Chondrocyte (in vitro differentiated cells): Measurements from ENCODE around the gene SLBP. TPM values are rescaled to one million over a fixed set of nuclear protein-coding genes. Genes with fewer than 3 reads are reported as not detected.

ENCODE experiments used
- DNase-seq: peaks from one replicate; pipeline ENCODE4 v3.0.0; 2021; ENCODE audit warnings: mixed read lengths, low spot score
- H3K27ac Mint-ChIP-seq: one replicate; pipeline ENCODE4 v1.8.0; 2021; ENCODE audit warnings: mild to moderate bottlenecking, moderate library complexity, mixed read lengths; ENCODE audit not compliant: unreplicated experiment
- H3K27me3 Mint-ChIP-seq: 2 replicates; pipeline ENCODE4 v1.8.0; 2021; ENCODE audit warnings: low read depth, mixed read lengths
- H3K36me3 Mint-ChIP-seq: 2 replicates; pipeline ENCODE4 v1.8.0; 2021; ENCODE audit warnings: low read depth, mixed read lengths
- H3K4me1 Mint-ChIP-seq: 2 replicates; pipeline ENCODE4 v1.8.0; 2021; ENCODE audit warnings: low read depth, mild to moderate bottlenecking, mixed read lengths
- H3K4me3 Mint-ChIP-seq: one replicate; pipeline ENCODE4 v1.8.0; 2021; ENCODE audit warnings: mild to moderate bottlenecking, moderate library complexity, mixed read lengths; ENCODE audit not compliant: unreplicated experiment
- H3K9me3 Mint-ChIP-seq: 2 replicates; pipeline ENCODE4 v1.8.0; 2021; ENCODE audit warnings: low read depth, mixed read lengths
- total RNA-seq: library from RNA; stranded (reverse); gene quantifications from 3 replicates; pipeline ENCODE4 v1.2.1, GENCODE V29; 2021
- TF ChIP-seq, protein P1 (sequence below): fragments of 200-600 bp; sonication (generic); IDR thresholded peaks from 2 replicates; pipeline ENCODE4 v1.5.0; 2021; ENCODE audit warnings: antibody characterized with exemption, mild to moderate bottlenecking, moderate library complexity

Gene SLBP
- total RNA-seq, 1 donor from 2014 or later = 48.7 TPM

GRCh38 chr4:1732911-1733310 lies 20.8 kb upstream of the SLBP start:
- Mint-ChIP-seq H3K4me3 (no peak overlapping the region), H3K36me3 (peaks cover 4% of the 10 kb centered on the region), H3K9me3 (no peaks in the 10 kb centered on the region), H3K27me3 (no peaks in the 10 kb centered on the region), H3K27ac (no peak overlapping the region), H3K4me1 (peaks cover 10% of the 10 kb centered on the region)
- DNase-seq = no peak
- TF ChIP-seq, protein P1, sequence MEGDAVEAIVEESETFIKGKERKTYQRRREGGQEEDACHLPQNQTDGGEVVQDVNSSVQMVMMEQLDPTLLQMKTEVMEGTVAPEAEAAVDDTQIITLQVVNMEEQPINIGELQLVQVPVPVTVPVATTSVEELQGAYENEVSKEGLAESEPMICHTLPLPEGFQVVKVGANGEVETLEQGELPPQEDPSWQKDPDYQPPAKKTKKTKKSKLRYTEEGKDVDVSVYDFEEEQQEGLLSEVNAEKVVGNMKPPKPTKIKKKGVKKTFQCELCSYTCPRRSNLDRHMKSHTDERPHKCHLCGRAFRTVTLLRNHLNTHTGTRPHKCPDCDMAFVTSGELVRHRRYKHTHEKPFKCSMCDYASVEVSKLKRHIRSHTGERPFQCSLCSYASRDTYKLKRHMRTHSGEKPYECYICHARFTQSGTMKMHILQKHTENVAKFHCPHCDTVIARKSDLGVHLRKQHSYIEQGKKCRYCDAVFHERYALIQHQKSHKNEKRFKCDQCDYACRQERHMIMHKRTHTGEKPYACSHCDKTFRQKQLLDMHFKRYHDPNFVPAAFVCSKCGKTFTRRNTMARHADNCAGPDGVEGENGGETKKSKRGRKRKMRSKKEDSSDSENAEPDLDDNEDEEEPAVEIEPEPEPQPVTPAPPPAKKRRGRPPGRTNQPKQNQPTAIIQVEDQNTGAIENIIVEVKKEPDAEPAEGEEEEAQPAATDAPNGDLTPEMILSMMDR = no peak

DNA sequence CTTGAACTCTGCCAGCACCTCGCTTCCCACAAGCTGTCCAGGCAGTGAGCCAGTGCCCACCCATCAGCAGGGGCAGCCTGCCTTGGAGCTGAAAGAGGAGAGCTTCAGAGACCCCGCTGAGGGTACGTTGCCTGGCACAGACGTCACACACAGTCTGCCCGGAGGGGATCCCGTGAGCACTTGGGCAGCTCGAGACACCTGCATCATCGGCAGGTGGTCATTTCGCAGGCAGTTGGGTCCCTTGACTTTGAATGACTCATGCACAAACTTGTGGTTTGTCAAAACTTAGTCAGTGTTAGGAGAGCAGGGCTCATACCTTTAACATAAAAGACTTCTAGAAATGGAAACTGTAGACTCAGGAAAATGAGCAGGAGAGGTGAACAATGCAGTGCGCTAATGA lies 19.1 kb upstream of the SLBP start:
- TF ChIP-seq, protein P1 = no peak
- Mint-ChIP-seq H3K27ac (no peak overlapping the region), H3K36me3 (peaks cover 3% of the 10 kb centered on the region), H3K9me3 (no peaks in the 10 kb centered on the region), H3K4me3 (no peak overlapping the region), H3K4me1 (peaks cover 27% of the 10 kb centered on the region), H3K27me3 (no peaks in the 10 kb centered on the region)
- no peak for DNase-seq

- H3K4me1 Mint-ChIP-seq = peaks cover 27% of the 10 kb centered on the region
- peaks cover 3% of the 10 kb centered on the region for H3K36me3 Mint-ChIP-seq
- no peaks in the 10 kb centered on the region for H3K27me3 Mint-ChIP-seq
These were observed 18.5 kb upstream of the SLBP start for GRCh38 chr4:1730532-1731135.

DNA sequence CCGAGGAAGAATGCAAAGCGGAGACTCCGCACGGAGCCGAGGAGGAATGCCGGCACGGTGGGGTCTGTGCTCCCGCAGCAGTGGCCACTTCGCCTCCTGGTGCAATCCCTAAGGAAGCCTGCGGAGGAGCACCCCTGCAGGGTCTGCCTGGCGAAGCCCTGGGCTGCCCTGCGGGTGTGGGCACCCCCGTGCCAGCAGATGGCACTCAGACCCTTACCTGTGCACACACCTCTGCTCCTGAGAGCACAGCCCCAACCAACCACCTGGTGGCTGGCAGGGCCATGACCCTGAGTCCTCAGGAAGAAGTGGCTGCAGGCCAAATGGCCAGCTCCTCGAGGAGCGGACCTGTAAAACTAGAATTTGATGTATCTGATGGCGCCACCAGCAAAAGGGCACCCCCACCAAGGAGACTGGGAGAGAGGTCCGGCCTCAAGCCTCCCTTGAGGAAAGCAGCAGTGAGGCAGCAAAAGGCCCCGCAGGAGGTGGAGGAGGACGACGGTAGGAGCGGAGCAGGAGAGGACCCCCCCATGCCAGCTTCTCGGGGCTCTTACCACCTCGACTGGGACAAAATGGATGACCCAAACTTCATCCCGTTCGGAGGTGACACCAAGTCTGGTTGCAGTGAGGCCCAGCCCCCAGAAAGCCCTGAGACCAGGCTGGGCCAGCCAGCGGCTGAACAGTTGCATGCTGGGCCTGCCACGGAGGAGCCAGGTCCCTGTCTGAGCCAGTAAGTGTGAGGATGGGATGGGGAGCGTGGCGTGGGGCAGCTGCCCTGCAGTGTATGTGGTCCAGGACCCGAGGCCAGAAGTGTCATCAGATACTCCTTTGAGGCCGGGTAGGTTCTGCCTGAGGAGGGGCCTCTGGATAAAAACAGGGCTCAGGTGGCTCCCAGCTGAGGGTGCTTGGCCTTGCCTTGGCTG lies 16.2 kb upstream of the SLBP start:
- Mint-ChIP-seq H3K9me3 (no peaks in the 10 kb centered on the region), H3K4me3 (no peak overlapping the region), H3K27ac (peak overlapping the region; percentile 92), H3K27me3 (no peaks in the 10 kb centered on the region), H3K4me1 (peaks cover 27% of the 10 kb centered on the region), H3K36me3 (peaks cover 7% of the 10 kb centered on the region)
- TF ChIP-seq, protein P1 = no peak
- DNase-seq = peak; percentile 86

More at GRCh38 chr4:1730532-1731135, 18.5 kb upstream of the SLBP start:
- TF ChIP-seq, protein P1 = no peak
- DNase-seq = no peak
- H3K27ac Mint-ChIP-seq = no peak overlapping the region
- H3K4me3 Mint-ChIP-seq = no peak overlapping the region
- H3K9me3 Mint-ChIP-seq = no peaks in the 10 kb centered on the region
